Measurements from ENCODE around the gene DBH. TPM values are rescaled to one million over a fixed set of nuclear protein-coding genes. Genes with fewer than 3 reads are reported as not detected.

DBH gene
- polyA plus RNA-seq, 1 donor, result 0.90 TPM

DNA sequence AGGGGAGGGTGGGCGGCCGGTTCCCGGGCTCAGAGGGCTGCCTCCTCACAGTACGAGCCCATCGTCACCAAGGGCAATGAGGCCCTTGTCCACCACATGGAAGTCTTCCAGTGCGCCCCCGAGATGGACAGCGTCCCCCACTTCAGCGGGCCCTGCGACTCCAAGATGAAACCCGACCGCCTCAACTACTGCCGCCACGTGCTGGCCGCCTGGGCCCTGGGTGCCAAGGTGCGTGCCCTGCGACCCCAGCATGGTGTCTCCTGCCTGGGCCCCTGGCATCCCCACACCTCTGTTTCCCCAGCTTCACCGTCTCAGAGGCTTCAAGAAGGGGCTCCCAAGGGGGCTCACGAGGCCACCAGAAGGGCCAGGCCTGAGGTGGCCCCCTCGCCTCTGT is 7.2 kb downstream of the DBH start:
- DNase-seq, result no peak

DNA sequence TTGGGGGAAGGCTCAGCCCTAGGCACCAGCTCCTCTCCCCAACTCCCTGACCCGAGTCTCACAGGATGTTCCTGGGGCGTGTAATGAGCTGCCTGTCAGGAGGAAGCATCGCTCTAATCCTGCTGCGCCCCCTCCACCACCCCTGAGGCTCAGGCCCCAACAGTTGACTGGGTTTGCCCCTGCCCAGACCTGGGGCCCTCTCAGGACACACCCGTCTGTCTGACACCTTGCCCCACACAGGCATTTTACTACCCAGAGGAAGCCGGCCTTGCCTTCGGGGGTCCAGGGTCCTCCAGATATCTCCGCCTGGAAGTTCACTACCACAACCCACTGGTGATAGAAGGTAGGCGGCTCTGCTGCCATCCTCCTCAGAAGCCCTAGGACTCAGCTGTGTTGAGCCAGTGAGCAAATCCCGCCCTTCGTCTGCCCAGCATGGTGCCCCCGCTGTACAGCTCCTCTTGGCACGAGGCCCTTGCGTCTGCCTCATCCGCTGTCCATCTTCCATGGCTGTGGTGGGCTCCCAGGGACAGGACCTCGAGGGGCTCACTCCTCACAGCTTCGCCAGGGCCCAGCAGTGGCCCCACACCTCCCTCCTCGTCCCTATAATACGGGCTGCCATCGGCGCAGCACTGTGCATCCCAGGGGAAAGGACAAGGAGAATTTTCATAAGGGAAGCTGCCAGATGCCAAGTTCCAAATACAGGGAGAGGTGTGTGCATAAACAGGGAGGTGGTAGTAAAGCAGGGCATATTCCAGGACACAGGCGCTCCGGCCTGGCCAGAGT is 8.0 kb downstream of the DBH start:
- DNase-seq, result no peak

DNA sequence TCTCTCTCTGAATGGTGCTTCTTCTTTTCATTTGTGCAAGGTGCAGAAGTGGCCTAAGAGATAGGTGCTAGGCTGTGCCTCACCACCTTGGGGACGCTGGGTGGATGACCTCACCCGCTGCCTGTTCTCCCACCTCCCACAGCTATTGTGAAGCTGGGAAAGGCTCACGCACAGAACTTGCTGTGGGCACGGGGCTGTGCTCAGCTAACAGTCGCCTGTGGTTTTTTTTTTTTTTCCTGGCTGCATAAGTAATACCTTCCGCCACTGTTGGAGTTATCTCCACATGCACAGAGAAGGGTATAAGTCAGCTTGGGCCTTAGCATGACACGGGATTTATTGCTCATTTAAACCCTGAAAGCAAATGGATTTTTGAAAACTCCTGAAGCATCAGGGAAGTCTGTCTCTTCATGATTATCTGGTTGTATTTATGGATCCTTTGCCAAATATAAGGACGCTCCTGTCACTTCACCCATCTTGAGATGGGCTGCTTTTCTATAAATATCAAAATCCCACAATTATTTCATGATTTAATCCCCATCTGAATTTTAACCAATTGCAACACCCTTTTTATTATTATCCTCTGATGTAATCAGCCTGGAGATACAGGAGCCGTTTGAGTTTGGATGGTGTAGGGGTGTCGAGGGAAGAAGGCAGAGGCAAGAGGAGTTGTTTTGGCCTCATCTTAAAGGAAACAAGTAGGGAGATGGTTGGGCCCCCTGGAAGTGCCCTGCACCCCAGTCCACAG is 9.0 kb downstream of the DBH start:
- DNase-seq, result no peak

DNA sequence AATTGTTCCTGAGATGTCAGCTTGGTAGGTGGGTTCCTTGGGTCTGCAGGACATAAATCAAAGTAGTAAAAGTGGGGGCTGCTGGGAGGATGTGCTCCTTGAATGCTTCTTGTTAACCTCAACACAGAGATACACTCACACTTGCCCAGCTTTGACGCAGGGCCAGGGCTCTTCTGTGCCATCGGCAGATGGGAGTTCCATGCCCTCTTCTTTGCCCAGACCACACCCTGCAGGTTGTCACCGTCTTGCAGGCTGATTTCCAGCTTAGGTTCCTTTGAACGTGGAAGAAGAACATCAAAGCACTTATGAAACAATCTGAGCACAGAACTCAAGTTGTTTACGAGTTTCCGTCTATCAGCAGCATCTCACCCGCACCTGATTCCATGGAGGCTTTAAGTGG is 11.0 kb downstream of the DBH start:
- no peak for DNase-seq

DNA sequence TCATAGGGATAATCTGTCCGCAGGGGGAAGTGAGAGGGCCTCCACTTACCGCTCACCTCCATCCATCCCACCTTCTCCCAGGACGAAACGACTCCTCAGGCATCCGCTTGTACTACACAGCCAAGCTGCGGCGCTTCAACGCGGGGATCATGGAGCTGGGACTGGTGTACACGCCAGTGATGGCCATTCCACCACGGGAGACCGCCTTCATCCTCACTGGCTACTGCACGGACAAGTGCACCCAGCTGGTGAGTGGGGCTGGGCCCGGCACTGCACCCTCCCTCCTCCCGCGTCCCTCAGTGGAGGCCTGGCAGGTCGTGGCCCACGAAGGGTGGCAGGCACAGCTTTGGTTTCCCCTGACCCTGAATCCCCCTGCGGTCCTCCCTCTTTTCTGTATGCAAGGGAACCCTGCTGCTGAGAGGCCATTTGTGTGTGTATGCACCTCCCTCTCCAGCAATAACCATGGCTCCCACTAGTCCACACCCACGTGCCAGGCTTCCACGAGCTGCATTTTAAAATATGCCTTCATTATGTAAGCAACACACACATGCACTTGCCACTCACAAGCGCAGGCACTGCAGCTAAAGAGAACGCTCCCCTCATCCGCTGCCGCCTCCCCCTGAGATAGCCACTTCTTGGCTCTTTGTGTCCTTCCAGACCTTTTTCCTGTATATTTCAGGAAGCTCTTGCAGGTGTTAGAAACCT is 11.8 kb downstream of the DBH start:
- no peak for DNase-seq

DNA sequence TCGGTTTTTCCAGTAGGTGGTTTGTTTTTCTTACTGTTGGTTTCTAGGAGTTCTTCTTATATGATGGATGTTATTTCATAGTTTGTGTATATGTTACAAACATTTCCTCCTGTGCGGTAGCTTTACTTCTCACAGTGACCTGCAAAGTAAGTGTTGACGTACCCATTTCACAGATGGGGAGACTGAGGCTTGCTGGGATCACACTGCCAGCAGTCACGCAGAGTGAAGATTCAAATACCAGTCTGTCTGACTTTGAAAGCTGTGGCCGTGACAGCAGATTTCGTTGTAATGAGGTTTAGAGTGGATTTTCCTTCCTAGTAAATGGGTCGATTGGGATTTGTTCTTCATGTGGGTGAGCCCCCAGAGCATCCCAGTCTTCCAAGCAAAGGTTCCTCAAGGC is 13.0 kb downstream of the DBH start:
- DNase-seq, result no peak

DNA sequence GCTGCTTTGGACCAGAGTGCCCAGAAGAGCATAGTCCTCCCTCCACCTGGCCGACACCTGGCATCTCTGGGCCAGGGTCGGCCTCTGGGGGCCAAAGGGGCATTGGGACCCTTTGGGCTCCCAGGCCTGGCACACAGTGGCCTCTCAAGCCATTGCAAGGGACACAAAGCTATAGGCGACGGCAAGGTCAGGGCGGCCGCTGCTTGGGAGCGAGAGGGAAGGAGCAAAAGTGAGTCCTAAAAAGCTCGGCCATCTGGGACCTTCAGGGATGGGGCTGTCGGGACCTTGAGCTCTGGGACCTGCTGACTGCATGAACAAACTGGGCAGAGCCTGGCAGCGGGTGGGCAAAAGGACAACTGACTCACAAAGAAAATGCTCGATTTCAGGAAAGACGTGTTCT is 13.9 kb downstream of the DBH start:
- no peak for DNase-seq

DNA sequence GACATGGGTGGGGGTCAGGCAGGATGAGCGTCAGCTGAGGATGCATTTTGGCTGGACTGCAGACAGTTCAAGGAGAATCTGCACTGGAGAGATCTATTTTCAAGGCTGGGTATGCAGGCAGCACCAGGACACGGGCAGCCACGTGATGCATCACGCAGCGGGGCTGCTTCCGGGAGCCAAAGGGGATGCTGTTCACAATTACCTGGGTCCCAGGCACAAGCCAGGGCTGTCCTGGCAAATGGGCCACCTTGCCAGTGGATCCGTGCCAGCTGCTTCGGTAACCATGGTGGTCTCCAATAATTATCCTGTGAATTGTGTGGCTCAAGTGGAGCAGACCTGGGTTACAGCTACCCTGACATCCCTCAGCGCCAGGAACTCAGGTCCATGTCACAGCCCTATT is 17.5 kb downstream of the DBH start:
- no peak for DNase-seq

DNA sequence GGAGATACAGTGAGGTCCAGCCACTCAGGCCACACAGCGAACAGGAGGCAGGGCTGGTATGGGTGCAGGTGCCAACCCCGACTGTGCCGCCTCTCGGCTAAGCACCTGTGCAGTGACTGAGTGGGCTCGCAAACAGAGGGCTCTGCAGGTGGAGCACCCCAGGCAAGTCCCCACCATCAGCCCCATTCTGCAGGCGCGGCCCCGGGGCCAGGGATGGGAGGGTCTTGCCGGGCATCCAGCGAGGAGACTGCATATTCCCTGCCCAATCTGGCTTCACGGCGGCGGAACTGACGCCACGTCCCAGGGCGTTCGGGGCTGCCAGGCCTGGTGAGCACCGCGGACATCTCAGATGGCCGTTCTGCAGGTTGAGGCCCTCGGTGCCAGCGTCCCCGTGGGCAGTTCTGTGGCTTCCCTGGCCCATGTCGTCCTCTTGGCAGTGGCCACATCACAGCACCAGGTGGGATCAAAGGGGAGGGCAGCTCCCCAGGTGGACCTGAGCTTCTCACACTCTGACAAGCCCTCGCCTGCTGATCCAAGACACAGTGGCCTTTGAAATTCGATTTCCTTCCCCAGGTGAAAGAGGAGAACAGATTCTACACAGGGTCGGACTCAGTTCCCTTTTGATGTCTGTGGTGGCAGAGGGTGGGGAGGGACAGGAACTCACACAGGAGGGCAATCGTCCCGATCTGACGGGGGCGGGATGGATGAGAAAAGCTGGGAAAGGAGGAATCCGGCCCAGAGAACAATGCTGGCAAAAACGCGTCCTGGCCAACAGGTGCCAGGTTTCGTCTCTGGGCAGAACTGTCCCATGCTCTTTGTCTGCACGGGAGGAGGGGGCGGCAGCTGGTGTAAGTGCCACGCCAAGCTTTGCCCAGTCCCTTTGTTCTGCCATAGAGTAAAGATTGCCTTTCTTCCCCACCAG is 18.8 kb downstream of the DBH start:
- DNase-seq, result no peak

DNA sequence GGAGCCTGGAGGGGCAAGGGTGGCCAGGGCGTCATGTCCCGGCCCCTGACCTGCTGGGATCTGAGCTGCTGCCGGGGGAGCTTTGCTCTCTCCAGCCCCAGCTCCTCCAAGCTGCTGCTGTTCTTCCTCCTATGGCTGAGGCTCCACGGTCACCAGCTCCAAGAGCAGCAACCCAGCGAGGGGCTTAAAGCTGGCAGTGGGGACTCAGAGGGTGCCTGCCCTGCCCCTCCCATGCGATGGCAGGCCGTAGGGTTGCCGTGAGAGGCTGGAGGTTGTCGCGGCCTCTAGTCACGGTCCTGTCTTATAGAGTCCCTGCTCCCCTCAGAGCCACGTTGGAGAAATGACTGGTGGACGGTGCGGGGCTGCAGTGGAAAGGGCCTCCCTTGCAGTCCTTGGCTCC is 19.5 kb downstream of the DBH start:
- no peak for DNase-seq

DNA sequence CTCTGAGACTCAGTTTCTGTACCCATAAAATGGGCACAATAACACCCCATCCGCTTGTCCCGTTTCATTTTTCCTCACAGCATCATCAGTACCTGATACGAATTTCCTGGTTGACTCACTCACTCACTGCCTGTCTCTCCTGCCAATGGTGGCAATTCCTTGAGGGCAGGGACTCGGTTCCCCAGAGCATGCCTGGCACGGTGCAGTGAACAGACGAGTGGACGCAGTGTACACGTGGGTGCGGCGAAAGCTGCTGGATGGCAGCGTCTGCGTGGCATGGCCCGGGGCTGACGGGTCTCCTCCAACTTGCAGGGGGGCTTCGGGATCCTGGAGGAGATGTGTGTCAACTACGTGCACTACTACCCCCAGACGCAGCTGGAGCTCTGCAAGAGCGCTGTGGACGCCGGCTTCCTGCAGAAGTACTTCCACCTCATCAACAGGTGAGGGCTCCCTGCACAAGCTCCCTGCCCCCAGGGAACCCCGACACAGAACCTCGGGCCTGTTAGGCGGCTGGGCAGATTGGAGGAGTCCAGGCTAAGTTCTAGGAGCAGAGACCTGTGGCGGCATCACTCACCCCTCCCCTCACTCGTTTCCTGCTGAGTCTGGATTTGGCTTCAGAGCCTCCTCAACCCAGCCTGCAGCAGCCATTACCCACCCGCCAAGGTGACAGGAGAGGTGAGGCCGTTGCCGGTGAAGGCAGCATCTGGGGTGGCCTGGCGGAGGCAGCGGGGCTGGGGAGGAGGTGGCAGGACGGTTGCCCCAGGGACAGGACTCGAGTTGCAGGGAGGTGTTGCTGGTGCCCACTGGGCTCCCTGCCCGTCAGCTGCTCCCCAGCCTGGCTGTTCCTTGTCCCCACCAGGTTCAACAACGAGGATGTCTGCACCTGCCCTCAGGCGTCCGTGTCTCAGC is 20.3 kb downstream of the DBH start:
- no peak for DNase-seq

DNA sequence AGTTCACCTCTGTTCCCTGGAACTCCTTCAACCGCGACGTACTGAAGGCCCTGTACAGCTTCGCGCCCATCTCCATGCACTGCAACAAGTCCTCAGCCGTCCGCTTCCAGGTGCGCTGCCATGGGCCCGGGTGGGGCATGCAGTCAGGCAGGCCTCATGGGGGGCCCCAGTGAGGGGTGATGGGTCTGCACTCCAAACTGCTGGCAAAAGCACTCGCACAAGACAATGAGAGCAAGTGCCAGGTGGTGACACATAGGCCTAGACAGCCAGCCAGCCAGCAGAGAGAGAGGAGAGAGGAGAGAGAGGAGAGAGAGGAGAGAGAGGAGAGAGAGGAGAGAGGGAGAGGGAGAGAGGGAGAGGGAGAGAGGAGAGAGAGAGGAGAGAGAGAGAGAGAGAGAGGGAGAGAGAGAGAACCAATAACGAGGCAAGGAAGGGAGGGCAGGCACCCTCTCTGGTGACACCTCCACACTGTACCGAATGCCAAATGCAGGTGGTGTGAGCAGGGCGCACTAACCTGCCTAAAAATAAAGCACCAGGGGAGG is 21.0 kb downstream of the DBH start:
- no peak for DNase-seq

DNA sequence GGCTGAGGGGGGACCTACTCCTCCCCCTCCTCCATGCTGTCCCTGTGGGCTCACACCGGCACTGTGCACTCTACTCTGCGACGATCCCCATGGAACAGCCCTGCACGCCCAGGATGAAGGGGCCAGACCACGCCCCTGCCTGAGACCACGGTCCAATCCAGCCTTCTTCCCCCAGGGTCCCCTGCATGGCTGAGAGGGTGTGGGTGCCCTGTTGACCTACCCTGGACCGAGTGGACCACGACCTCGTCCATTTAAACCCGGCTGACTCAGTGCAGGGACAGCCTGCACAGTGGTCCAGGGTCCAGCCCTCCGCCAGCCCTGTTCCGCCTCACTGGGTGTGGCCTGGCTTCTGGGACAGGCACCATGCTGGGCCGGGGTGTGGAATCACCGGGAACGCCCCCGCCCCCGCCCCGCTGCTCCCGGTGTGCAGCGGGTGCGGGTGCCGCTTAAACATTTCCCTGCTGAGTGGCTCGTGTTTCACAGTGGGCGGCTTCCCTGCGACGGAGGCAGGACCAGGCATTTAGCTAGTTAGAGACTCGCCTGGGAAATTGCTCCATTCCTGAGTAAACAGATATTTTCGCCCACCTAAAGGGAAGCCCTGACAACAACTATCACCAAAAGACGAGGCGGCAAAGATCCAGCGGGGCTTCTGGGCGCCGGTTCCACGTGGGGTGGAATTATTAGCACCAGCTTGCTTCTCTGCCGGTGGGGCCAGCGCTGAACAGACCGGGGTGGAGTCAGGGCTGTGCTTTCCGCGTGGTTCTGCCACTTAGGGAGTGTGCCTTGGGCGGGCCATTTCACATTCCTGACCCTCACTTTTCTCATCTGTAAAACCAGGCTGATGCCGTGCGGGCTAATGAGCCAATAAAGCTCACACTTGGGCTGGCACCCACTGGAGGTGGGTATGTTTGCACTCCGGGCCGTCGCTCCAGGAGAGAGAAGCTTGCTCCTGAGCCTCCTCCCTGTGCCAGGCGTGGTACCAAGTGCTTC is 22.6 kb downstream of the DBH start:
- no peak for DNase-seq

DNA sequence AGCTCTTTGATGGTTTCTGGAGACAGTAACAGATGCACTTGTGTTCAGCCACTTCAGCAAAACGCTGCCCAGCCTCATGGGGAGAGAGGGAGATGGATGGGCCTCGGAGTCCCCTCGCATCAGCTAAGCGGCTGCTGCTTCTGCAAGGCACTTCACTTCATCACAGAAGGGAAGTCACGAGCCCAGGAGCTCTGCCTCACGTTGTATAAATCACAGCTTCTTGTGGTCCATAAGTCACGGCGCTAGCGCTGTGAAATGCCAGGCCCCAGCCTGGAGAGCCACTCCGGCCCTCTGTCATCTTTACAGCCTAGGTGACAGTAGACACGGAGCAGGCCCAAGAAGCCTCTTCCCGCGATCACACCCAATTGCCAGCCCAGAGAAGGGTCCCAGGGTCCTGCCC is 23.4 kb downstream of the DBH start:
- no peak for DNase-seq

DNA sequence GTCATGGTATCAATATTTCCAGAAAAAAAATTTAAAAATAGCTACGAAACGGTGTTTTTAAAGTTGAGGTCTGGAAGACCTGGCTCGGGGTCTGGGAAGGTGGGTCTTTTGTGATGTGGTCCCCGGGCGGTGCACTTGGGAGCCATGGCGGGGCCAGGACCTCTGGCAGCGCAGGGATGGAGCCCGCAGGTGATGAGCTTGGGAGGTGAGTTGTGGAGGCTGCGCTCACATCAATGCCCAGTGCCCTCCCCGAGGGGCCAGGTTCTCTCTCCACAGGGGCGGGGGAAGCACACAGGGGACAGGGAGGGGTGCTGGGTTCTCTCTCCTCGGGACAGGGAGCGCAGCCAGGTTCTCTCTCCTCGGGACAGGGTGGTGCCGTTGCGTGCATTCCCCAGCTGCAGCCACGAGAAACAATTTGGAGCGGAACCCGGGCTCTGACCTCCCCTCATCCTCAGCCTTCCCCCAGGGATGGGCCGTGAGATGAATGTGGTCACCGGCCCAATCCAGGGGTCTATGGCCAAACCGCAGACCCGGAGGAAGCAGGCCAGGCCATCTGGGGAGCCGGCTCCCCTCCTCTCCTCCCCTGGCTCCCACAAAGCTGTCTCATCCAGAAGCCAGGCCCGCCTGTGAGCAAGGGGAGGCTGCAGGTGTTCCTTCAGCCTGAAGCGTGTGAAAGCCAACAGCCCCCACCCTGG is 25.8 kb downstream of the DBH start:
- no peak for DNase-seq

DNA sequence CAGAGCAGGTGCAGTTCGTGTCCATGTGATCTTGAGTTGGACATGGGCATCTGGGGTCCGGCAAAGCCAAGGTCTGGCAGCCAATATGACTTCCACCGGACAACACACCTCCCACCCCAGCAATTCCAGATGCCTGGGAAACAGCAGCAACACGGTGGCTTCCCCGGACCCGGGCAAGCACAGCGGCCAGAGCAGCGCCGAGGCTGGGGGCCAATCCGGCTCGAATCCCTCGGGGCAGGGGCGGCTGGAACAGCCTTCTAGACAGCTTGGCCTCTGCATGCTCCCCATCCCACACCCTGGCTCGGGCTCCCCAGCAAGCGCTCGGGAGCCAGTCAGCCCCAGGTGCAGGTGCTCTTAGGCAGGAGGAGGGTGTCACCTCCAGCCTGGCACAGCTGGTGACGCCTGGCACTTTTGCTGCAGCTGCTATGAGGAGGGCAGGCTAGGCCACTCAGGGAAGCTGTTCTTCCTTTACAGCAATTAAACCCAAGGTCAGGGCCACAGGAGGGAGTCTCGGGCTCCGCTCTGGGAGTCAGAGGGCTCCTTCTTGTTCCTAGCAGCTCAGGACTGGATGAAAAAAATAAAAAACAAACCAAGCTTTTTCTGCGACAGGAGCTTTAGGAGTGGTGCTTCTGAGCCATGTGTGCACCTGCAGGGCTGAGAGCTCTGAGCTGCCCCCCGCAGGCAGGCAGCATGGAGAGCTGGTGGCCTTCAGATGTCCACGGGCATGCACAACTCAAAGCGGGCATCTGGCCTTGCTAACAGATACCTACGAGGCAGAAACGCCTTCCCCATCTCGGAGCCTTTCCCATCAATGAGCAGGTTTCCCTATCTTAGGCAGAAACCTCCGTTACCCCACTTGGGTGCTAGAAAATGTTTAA is 28.2 kb downstream of the DBH start:
- DNase-seq, result no peak

DNA sequence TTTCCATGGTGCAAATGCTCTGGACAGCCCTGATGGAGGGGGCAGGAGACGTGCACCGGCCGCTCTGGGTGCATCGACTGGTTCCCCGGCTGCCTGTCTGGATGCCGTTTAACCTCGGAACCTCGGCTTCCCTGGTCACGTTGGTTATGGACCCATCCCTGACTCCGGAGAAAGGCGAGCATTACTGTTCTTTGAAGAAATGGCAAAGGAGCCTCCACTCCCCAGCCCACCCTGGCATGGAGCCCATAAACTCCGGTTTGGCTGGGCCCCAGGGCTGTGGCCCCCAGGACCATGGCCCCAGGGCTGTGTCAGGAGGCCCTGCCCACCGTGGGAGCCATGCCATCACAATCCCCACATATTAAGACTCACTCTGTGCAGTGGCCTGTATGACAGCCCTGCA is 28.9 kb downstream of the DBH start:
- no peak for DNase-seq

DNA sequence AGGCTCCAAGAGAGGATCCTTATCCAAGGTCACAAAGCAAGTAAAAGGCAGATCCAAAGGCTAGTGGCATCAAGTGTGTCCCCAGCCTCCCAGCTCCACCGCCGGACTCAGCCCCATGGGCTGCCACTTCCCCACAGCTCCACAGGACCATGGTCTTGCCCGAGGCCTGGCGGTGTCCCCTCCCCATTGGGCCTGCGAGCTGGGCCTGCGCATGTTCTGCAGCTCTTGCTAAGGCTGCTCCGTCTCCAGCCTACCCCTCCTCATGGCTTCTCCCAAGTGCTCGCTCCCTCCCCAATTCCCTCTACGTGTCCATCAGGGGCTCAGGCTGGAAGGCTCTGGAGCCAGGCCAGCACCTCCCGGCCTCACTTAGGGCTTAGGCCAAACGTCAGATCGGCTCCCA is 29.4 kb downstream of the DBH start:
- DNase-seq, result no peak
